Measurements from ENCODE around the gene ZMIZ1. TPM values are rescaled to one million over a fixed set of nuclear protein-coding genes. Genes with fewer than 3 reads are reported as not detected.

Gene ZMIZ1
- total RNA-seq, 2 experiments from 2014 or later = 14.6 to 15.5 TPM

GRCh38 chr10:79209831-79210230 is 141.1 kb downstream of the ZMIZ1 start:
- ChIA-PET POLR2A (no interaction called here), CTCF (no interaction called here)
- H3K4me3 ChIP-seq (ENCODE audit: low read length) = no peak overlapping the region
- H3K4me3 Mint-ChIP-seq = no peak overlapping the region
- no peak overlapping the region for H3K27ac Mint-ChIP-seq
- no peak for ATAC-seq (ENCODE audit: poor library complexity)
- no peaks in the 10 kb centered on the region for H3K9me3 ChIP-seq (ENCODE audit: control insufficient read depth in 1 of 2, insufficient read depth in 1 of 2, low read length in 2 of 2)
- H3K27me3 ChIP-seq (ENCODE audit: control insufficient read depth in 1 of 2, insufficient read depth in 2 of 2, low read length in 2 of 2) = no peaks in the 10 kb centered on the region
- intact Hi-C loops (cut with DNase I, micrococcal nuclease) = no loop called here
- DNase-seq = no peak
- H3K27me3 Mint-ChIP-seq = no peaks in the 10 kb centered on the region
- H3K36me3 ChIP-seq (ENCODE audit: insufficient read depth, low read length) = peaks cover 28% of the 10 kb centered on the region
- TF ChIP-seq CTCF (IDR thresholded peaks at IDR 0.05) = no peak
- no peaks in the 10 kb centered on the region for H3K4me1 Mint-ChIP-seq (ENCODE audit: low read depth)
- H3K36me3 Mint-ChIP-seq (ENCODE audit: low read depth) = peaks cover 29% of the 10 kb centered on the region
- H3K4me1 ChIP-seq (ENCODE audit: insufficient read depth, low read length) = no peaks in the 10 kb centered on the region
- H3K9me3 Mint-ChIP-seq = no peaks in the 10 kb centered on the region
- no peak overlapping the region for H3K27ac ChIP-seq (ENCODE audit: low read depth in 1 of 2, low read length in 2 of 2)

GRCh38 chr10:79210672-79211071 is 141.9 kb downstream of the ZMIZ1 start:
- Histone ChIP-seq H3K4me1 (ENCODE audit: insufficient read depth, low read length) (no peaks in the 10 kb centered on the region), H3K9me3 (ENCODE audit: control insufficient read depth in 1 of 2, insufficient read depth in 1 of 2, low read length in 2 of 2) (no peaks in the 10 kb centered on the region), H3K27me3 (ENCODE audit: control insufficient read depth in 1 of 2, insufficient read depth in 2 of 2, low read length in 2 of 2) (no peaks in the 10 kb centered on the region), H3K4me3 (ENCODE audit: low read length) (no peak overlapping the region), H3K36me3 (ENCODE audit: insufficient read depth, low read length) (peaks cover 29% of the 10 kb centered on the region), H3K27ac (ENCODE audit: low read depth in 1 of 2, low read length in 2 of 2) (no peak overlapping the region)
- no peak overlapping the region for H3K27ac Mint-ChIP-seq
- ChIA-PET CTCF (interaction anchor here (0.6 kb wide), 1 partner anchor 1164 kb away, joined by 3 read pairs; no protein-coding TSS in a partner anchor), POLR2A (no interaction called here)
- H3K36me3 Mint-ChIP-seq (ENCODE audit: low read depth) = peaks cover 28% of the 10 kb centered on the region
- H3K9me3 Mint-ChIP-seq = no peaks in the 10 kb centered on the region
- intact Hi-C loops (cut with DNase I, micrococcal nuclease) = no loop called here
- DNase-seq (no peak), ATAC-seq (ENCODE audit: poor library complexity) (no peak)
- no peaks in the 10 kb centered on the region for H3K4me1 Mint-ChIP-seq (ENCODE audit: low read depth)
- H3K4me3 Mint-ChIP-seq = no peak overlapping the region
- no peaks in the 10 kb centered on the region for H3K27me3 Mint-ChIP-seq
- TF ChIP-seq CTCF (IDR thresholded peaks at IDR 0.05) = no peak

- Mint-ChIP-seq H3K36me3 (ENCODE audit: low read depth) (peaks cover 36% of the 10 kb centered on the region), H3K27me3 (no peaks in the 10 kb centered on the region), H3K4me1 (ENCODE audit: low read depth) (no peaks in the 10 kb centered on the region), H3K9me3 (no peaks in the 10 kb centered on the region), H3K4me3 (no peak overlapping the region), H3K27ac (no peak overlapping the region)
- TF ChIP-seq CTCF (IDR thresholded peaks at IDR 0.05) = no peak
- POLR2A ChIA-PET = no interaction called here
- H3K36me3 ChIP-seq (ENCODE audit: insufficient read depth, low read length) = peaks cover 36% of the 10 kb centered on the region
- no peaks in the 10 kb centered on the region for H3K9me3 ChIP-seq (ENCODE audit: control insufficient read depth in 1 of 2, insufficient read depth in 1 of 2, low read length in 2 of 2)
- no peak for ATAC-seq (ENCODE audit: poor library complexity)
- CTCF ChIA-PET = no interaction called here
- no peaks in the 10 kb centered on the region for H3K27me3 ChIP-seq (ENCODE audit: control insufficient read depth in 1 of 2, insufficient read depth in 2 of 2, low read length in 2 of 2)
- no peaks in the 10 kb centered on the region for H3K4me1 ChIP-seq (ENCODE audit: insufficient read depth, low read length)
- intact Hi-C loops (cut with DNase I, micrococcal nuclease) = no loop called here
- no peak overlapping the region for H3K4me3 ChIP-seq (ENCODE audit: low read length)
- no peak for DNase-seq
- no peak overlapping the region for H3K27ac ChIP-seq (ENCODE audit: low read depth in 1 of 2, low read length in 2 of 2)
Measured at GRCh38 chr10:79211616-79212015, 142.8 kb downstream of the ZMIZ1 start.

Data from CD4-positive, alpha-beta T cell (primary cell).